HS-5 (cell line): ENCODE data around the gene STAMBPL1.

ENCODE experiments used
- DNase-seq: peaks from one replicate; pipeline ENCODE4 v3.0.0-alpha.2; 2012; ENCODE audit warnings: low read depth

Gene STAMBPL1

GRCh38 chr10:88893611-88894010 is 13.6 kb downstream of the STAMBPL1 start:
- no peak for DNase-seq

- DNase-seq, result no peak
Observed at GRCh38 chr10:88895250-88895649, 15.2 kb downstream of the STAMBPL1 start.

- no peak for DNase-seq
Observed at GRCh38 chr10:88896372-88896993, 16.4 kb downstream of the STAMBPL1 start.

- DNase-seq, result no peak
Observed at GRCh38 chr10:88896994-88897853, 17.2 kb downstream of the STAMBPL1 start.

GRCh38 chr10:88898727-88899126 is 18.7 kb downstream of the STAMBPL1 start:
- no peak for DNase-seq

GRCh38 chr10:88899886-88900285 is 19.8 kb downstream of the STAMBPL1 start:
- no peak for DNase-seq

GRCh38 chr10:88901206-88901983 is 21.4 kb downstream of the STAMBPL1 start:
- no peak for DNase-seq

GRCh38 chr10:88901984-88902789 is 22.1 kb downstream of the STAMBPL1 start:
- DNase-seq, result no peak

GRCh38 chr10:88903715-88904114 is 23.7 kb downstream of the STAMBPL1 start:
- no peak for DNase-seq

GRCh38 chr10:88906921-88907320 is 26.9 kb downstream of the STAMBPL1 start:
- DNase-seq, result no peak

GRCh38 chr10:88908194-88908593 is 28.1 kb downstream of the STAMBPL1 start:
- no peak for DNase-seq

- DNase-seq, result no peak
Observed at GRCh38 chr10:88911116-88911515, 31.1 kb downstream of the STAMBPL1 start.

- DNase-seq, result no peak
Observed at GRCh38 chr10:88911851-88912250, 31.8 kb downstream of the STAMBPL1 start.

GRCh38 chr10:88913127-88913526 is 33.1 kb downstream of the STAMBPL1 start:
- DNase-seq, result no peak

GRCh38 chr10:88913788-88914187 is 33.7 kb downstream of the STAMBPL1 start:
- no peak for DNase-seq

GRCh38 chr10:88915781-88916180 is 35.7 kb downstream of the STAMBPL1 start:
- no peak for DNase-seq

GRCh38 chr10:88916231-88916630 is 36.2 kb downstream of the STAMBPL1 start:
- DNase-seq, result no peak

GRCh38 chr10:88916986-88917385 is 36.9 kb downstream of the STAMBPL1 start:
- DNase-seq, result no peak

GRCh38 chr10:88918191-88918905 is 38.3 kb downstream of the STAMBPL1 start:
- no peak for DNase-seq

GRCh38 chr10:88919041-88919440 is 39.0 kb downstream of the STAMBPL1 start:
- DNase-seq, result no peak

- DNase-seq, result no peak
Observed at GRCh38 chr10:88920198-88920597, 40.2 kb downstream of the STAMBPL1 start.
